ENCODE measurements around the gene ATP13A1. TPM values are rescaled to one million over a fixed set of nuclear protein-coding genes. Genes with fewer than 3 reads are reported as not detected.

ATP13A1 gene
- total and polyA plus RNA-seq, 7 experiments from 2014 or later, result 22.2 to 138 (median 97.7) TPM

GRCh38 chr19:19623383-19623782 is 40.1 kb downstream of the ATP13A1 start:
- peaks cover 25 to 46% (median 34%) of the 10 kb centered on the region in 7 donors for H3K4me1 Mint-ChIP-seq
- Histone ChIP-seq H3K9me3 (ENCODE audit: control insufficient read depth in 2 of 3, low read length in 3 of 3) (no peaks in the 10 kb centered on the region), H3K36me3 (ENCODE audit: control insufficient read depth in 2 of 3, insufficient read depth in 3 of 3, low read length in 3 of 3) (peaks cover 0 to 19% (median 0%) of the 10 kb centered on the region in 3 experiments), H3K4me3 (ENCODE audit: low read length) (no peak overlapping the region), H3K4me1 (ENCODE audit: control insufficient read depth in 2 of 2, insufficient read depth in 2 of 2, low read length in 2 of 2) (peaks cover 13 to 25% of the 10 kb centered on the region in 2 donors), H3K27ac (ENCODE audit: low read depth, low read length) (no peak overlapping the region), H3K27me3 (ENCODE audit: control insufficient read depth in 2 of 2, insufficient read depth in 2 of 2, low read length in 2 of 2) (no peaks in the 10 kb centered on the region)
- H3K27ac Mint-ChIP-seq, result peak overlapping the region in 7 of 9 donors; percentile 23 to 74 (median 49)
- peak overlapping the region in 1 of 10 donors; percentile 70 for H3K4me3 Mint-ChIP-seq
- ChIA-PET POLR2A (interaction anchor here (1.0 kb wide), 1 partner anchor 67 kb away, joined by 3 read pairs; no protein-coding TSS in a partner anchor), CTCF (no interaction called here)
- H3K36me3 Mint-ChIP-seq, result peaks cover 0 to 21% (median 13%) of the 10 kb centered on the region in 5 donors
- DNase-seq, result no peak
- no peak for ATAC-seq
- no peaks in the 10 kb centered on the region for H3K9me3 Mint-ChIP-seq
- intact Hi-C loops (cut with micrococcal nuclease), result loop anchor here in 1 of 2 donors (10.0 kb wide), 1 partner anchor 429 kb away; the partner anchor contains the start of genes BORCS8 and RFXANK
- H3K27me3 Mint-ChIP-seq, result no peaks in the 10 kb centered on the region

DNA sequence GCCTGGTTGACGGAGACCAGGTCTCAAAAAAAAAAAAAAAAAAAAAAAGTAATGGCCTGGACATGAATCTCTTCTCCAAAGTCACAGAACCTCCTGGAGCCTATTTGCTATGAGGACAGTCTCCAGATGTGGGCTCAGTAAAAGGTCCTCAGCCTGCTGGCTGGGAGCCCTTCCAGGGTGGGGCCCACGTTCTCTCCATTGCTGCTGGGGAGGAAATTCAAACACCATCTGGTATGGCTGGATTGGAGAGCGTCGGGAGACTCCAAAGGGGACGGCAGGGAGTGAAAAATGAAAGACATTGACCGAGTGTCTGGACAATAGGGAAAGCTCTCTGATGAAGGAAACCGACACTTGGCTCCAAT is 43.6 kb downstream of the ATP13A1 start:
- Histone ChIP-seq H3K36me3 (ENCODE audit: control insufficient read depth in 2 of 3, insufficient read depth in 3 of 3, low read length in 3 of 3) (peaks cover 0 to 15% (median 0%) of the 10 kb centered on the region in 3 experiments), H3K9me3 (ENCODE audit: control insufficient read depth in 2 of 3, low read length in 3 of 3) (no peaks in the 10 kb centered on the region), H3K27ac (ENCODE audit: low read depth, low read length) (no peak overlapping the region), H3K4me1 (ENCODE audit: control insufficient read depth in 2 of 2, insufficient read depth in 2 of 2, low read length in 2 of 2) (peaks cover 16 to 23% of the 10 kb centered on the region in 2 donors), H3K4me3 (ENCODE audit: low read length) (no peak overlapping the region), H3K27me3 (ENCODE audit: control insufficient read depth in 2 of 2, insufficient read depth in 2 of 2, low read length in 2 of 2) (no peaks in the 10 kb centered on the region)
- POLR2A ChIA-PET, result interaction anchor here (1.6 to 2.6 kb wide), 3 partner anchors 17 to 202 kb away, joined by 4 to 9 read pairs (median 8); partner anchors contain the start of gene ZNF506
- peaks cover 34 to 58% (median 43%) of the 10 kb centered on the region in 7 donors for H3K4me1 Mint-ChIP-seq
- CTCF ChIA-PET, result interaction anchor here (0.6 to 1.8 kb wide), 2 partner anchors 7 to 66 kb away, joined by 3 to 7 read pairs; no protein-coding TSS in a partner anchor
- no peak overlapping the region for H3K4me3 Mint-ChIP-seq
- H3K27ac Mint-ChIP-seq, result peak overlapping the region in 5 of 9 donors; percentile 62 to 95 (median 74)
- intact Hi-C loops (cut with micrococcal nuclease), result loop anchor here (2.0 to 10.0 kb wide), 2 partner anchors 43 to 425 kb away; partner anchors contain the start of genes ATP13A1 (in 1 of the 2), BORCS8 (in 1 of the 2) and RFXANK (in 1 of the 2)
- ATAC-seq, result no peak
- H3K27me3 Mint-ChIP-seq, result no peaks in the 10 kb centered on the region
- no peaks in the 10 kb centered on the region for H3K9me3 Mint-ChIP-seq
- peaks cover 0 to 29% (median 11%) of the 10 kb centered on the region in 5 donors for H3K36me3 Mint-ChIP-seq
- DNase-seq, result no peak

DNA sequence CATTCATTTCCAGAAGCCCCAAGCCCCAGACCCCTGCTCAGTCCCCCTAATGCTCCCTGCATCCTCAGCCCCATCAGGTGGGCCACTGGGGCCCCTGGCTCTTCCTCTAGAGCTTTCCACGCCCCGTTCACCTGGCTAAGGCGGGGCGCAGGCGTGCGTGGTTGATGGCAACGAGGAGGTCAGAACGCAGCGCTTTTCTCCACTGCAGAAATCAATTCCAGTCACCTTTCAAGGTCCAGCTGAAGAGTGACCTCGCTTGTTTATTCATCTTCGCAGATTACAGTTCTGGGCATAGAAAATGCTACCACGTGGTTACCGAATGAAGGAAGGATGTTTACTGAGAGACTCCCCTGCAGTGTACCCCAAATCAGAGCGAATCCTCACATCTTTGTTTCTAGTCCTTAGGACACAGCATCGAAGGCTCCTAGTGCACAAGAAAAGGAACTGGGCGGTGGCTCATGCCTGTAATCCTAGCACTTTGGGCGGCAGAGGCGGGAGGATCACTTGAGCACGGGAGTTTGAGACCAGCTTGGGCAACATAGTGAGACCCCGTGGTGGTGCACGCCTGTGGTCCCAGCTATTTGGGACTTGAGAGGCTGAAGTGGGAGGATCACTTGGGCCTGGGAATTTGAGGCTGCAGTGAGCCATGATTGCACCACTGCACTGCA is 44.2 kb downstream of the ATP13A1 start:
- DNase-seq (no peak), ATAC-seq (no peak)
- Histone ChIP-seq H3K4me3 (ENCODE audit: low read length) (peak overlapping the region; percentile 9), H3K4me1 (ENCODE audit: control insufficient read depth in 2 of 2, insufficient read depth in 2 of 2, low read length in 2 of 2) (peaks cover 16 to 23% of the 10 kb centered on the region in 2 donors), H3K27ac (ENCODE audit: low read depth, low read length) (peak overlapping the region; percentile 71), H3K27me3 (ENCODE audit: control insufficient read depth in 2 of 2, insufficient read depth in 2 of 2, low read length in 2 of 2) (no peaks in the 10 kb centered on the region), H3K36me3 (ENCODE audit: control insufficient read depth in 2 of 3, insufficient read depth in 3 of 3, low read length in 3 of 3) (peaks cover 0 to 12% (median 0%) of the 10 kb centered on the region in 3 experiments), H3K9me3 (ENCODE audit: control insufficient read depth in 2 of 3, low read length in 3 of 3) (no peaks in the 10 kb centered on the region)
- H3K9me3 Mint-ChIP-seq, result no peaks in the 10 kb centered on the region
- H3K27me3 Mint-ChIP-seq, result no peaks in the 10 kb centered on the region
- peak overlapping the region; percentile 80 to 98 (median 94) for H3K27ac Mint-ChIP-seq
- H3K4me1 Mint-ChIP-seq, result peaks cover 34 to 54% (median 40%) of the 10 kb centered on the region in 7 donors
- intact Hi-C loops (cut with micrococcal nuclease), result loop anchor here in 1 of 2 donors (2.0 kb wide), 1 partner anchor 43 kb away; the partner anchor contains the start of gene ATP13A1
- CTCF ChIA-PET, result interaction anchor here (0.6 to 1.8 kb wide), 2 partner anchors 8 to 65 kb away, joined by 3 to 7 read pairs; no protein-coding TSS in a partner anchor
- H3K4me3 Mint-ChIP-seq, result peak overlapping the region; percentile 79 to 99 (median 90)
- H3K36me3 Mint-ChIP-seq, result peaks cover 0 to 26% (median 11%) of the 10 kb centered on the region in 5 donors
- POLR2A ChIA-PET, result interaction anchor here (0.7 to 5.2 kb wide), 6 partner anchors 16 to 202 kb away, joined by 3 to 36 read pairs (median 8); partner anchors contain the start of gene ZNF506

GRCh38 chr19:19618219-19619051 is 45.0 kb downstream of the ATP13A1 start, which contains the start of gene PBX4:
Gene PBX4, minus strand, starts transcription at chr19:19618687. Its CDS starts 58 bp downstream, at chr19:19618629.
- CTCF ChIA-PET, result interaction anchor here (1.0 to 1.6 kb wide), 2 partner anchors 12 to 64 kb away, joined by 3 to 4 read pairs; no protein-coding TSS in a partner anchor
- Mint-ChIP-seq H3K9me3 (no peaks in the 10 kb centered on the region), H3K36me3 (peaks cover 0 to 27% (median 10%) of the 10 kb centered on the region in 5 donors), H3K4me3 (peak within 1 kb of the TSS; percentile 79 to 99 (median 90)), H3K27ac (peak within 1 kb of the TSS; percentile 80 to 98 (median 94)), H3K27me3 (no peaks in the 10 kb centered on the region), H3K4me1 (peaks cover 34 to 50% (median 45%) of the 10 kb centered on the region in 7 donors)
- DNase-seq (peak; percentile 97 to 99 (median 99)), ATAC-seq (peak; percentile 99)
- H3K4me3 ChIP-seq (ENCODE audit: low read length), result peak within 1 kb of the TSS; percentile 86
- peaks cover 0 to 3% (median 0%) of the 10 kb centered on the region in 3 experiments for H3K36me3 ChIP-seq (ENCODE audit: control insufficient read depth in 2 of 3, insufficient read depth in 3 of 3, low read length in 3 of 3)
- H3K9me3 ChIP-seq (ENCODE audit: control insufficient read depth in 2 of 3, low read length in 3 of 3), result no peaks in the 10 kb centered on the region
- H3K27ac ChIP-seq (ENCODE audit: low read depth, low read length), result peak within 1 kb of the TSS; percentile 82
- POLR2A ChIA-PET, result interaction anchor here (0.7 to 5.2 kb wide), 8 partner anchors 9 to 111 kb away, joined by 3 to 36 read pairs (median 6); partner anchors contain the start of gene ZNF101
- H3K27me3 ChIP-seq (ENCODE audit: control insufficient read depth in 2 of 2, insufficient read depth in 2 of 2, low read length in 2 of 2), result no peaks in the 10 kb centered on the region
- peaks cover 16 to 23% of the 10 kb centered on the region in 2 donors for H3K4me1 ChIP-seq (ENCODE audit: control insufficient read depth in 2 of 2, insufficient read depth in 2 of 2, low read length in 2 of 2)
- intact Hi-C loops (cut with micrococcal nuclease), result loop anchor here (1.0 to 2.0 kb wide), 11 partner anchors 9 to 78 kb away; partner anchors contain the start of genes ATP13A1 (in 2 of the 2), GMIP (in 2 of the 2), LPAR2 (in 1 of the 2) and ZNF101 (in 1 of the 2)

DNA sequence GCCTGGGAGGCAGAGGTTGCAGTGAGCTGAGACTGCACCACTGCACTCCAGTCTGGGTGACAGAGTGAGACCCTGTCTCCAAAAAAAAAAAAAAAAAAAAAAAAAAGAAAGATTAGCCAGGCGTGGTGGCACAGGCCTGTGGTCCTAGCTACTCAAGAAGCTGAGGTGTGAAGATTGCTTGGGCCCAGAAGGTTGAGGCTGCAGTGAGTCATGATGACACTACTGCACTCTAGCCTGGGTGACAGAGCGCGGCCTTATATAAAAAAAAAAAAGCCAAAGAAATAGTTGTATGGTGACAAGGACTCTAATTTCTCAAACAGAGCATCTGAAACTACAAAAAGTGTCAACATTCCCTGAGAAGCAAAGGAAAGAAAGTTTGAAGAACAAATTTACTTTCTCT is 48.4 kb downstream of the ATP13A1 start:
- Mint-ChIP-seq H3K4me1 (peaks cover 41 to 67% (median 59%) of the 10 kb centered on the region in 7 donors), H3K9me3 (no peaks in the 10 kb centered on the region), H3K27me3 (no peaks in the 10 kb centered on the region), H3K36me3 (peaks cover 0 to 33% (median 16%) of the 10 kb centered on the region in 5 donors), H3K4me3 (peak overlapping the region in 8 of 10 donors; percentile 20 to 79 (median 38)), H3K27ac (peak overlapping the region in 4 of 9 donors; percentile 12 to 85 (median 42))
- ATAC-seq (no peak), DNase-seq (no peak)
- no peaks in the 10 kb centered on the region for H3K9me3 ChIP-seq (ENCODE audit: control insufficient read depth in 2 of 3, low read length in 3 of 3)
- ChIA-PET POLR2A (interaction anchor here (1.1 to 5.2 kb wide), 2 partner anchors 12 to 19 kb away, joined by 3 to 36 read pairs; no protein-coding TSS in a partner anchor), CTCF (interaction anchor here (0.6 to 0.7 kb wide), 2 partner anchors 22 to 58 kb away, joined by 3 to 4 read pairs; no protein-coding TSS in a partner anchor)
- H3K27me3 ChIP-seq (ENCODE audit: control insufficient read depth in 2 of 2, insufficient read depth in 2 of 2, low read length in 2 of 2), result no peaks in the 10 kb centered on the region
- H3K4me3 ChIP-seq (ENCODE audit: low read length), result no peak overlapping the region
- intact Hi-C loops (cut with micrococcal nuclease), result no loop called here
- peaks cover 16 to 23% of the 10 kb centered on the region in 2 donors for H3K4me1 ChIP-seq (ENCODE audit: control insufficient read depth in 2 of 2, insufficient read depth in 2 of 2, low read length in 2 of 2)
- H3K27ac ChIP-seq (ENCODE audit: low read depth, low read length), result no peak overlapping the region
- no peaks in the 10 kb centered on the region for H3K36me3 ChIP-seq (ENCODE audit: control insufficient read depth in 2 of 3, insufficient read depth in 3 of 3, low read length in 3 of 3)

All from naive thymus-derived CD4-positive, alpha-beta T cell (primary cell).